SU-DHL-6 (cell line): ENCODE results near the gene TTC32.

Source experiments
- H2AFZ ChIP-seq: fragments of 200-600 bp; sonication (generic); 2 replicates; pipeline ENCODE4 v1.6.1; 2014; ENCODE audit warnings: low read depth, mild to moderate bottlenecking, moderate library complexity, mixed read lengths, antibody characterized with exemption, low read length; ENCODE audit not compliant: severe bottlenecking
- H3F3A ChIP-seq: fragments of 200-600 bp; shearing (Covaris generic); 2 replicates; pipeline ENCODE4 v1.6.0; 2016; ENCODE audit warnings: antibody characterized with exemption, mild to moderate bottlenecking; ENCODE audit not compliant: insufficient read depth
- H3K27ac ChIP-seq: fragments of 200-600 bp; sonication (generic); 2 replicates; pipeline ENCODE4 v1.5.1; 2016; ENCODE audit warnings: low read depth, mild to moderate bottlenecking, low read length, moderate library complexity, mixed read lengths
- H3K27me3 ChIP-seq: fragments of 200-600 bp; sonication (generic), shearing (Covaris generic); 2 replicates; pipeline ENCODE4 v1.6.0; 2014; ENCODE audit warnings: mild to moderate bottlenecking, low read length
- H3K36me3 ChIP-seq: fragments of 200-600 bp; sonication (generic); 2 replicates; pipeline ENCODE4 v1.6.1; 2014; ENCODE audit warnings: mild to moderate bottlenecking, low read length, mixed read lengths
- H3K4me2 ChIP-seq: fragments of 300-600, 200-600 bp; shearing (Covaris generic), sonication (generic); 2 replicates; pipeline ENCODE4 v1.6.0; 2014; ENCODE audit warnings: low read length, low read depth, mild to moderate bottlenecking; ENCODE audit not compliant: poor library complexity, severe bottlenecking
- H3K4me3 ChIP-seq: fragments of 200-600 bp; sonication (generic); 2 replicates; pipeline ENCODE4 v1.5.1; 2014; ENCODE audit warnings: antibody characterized with exemption, low read length, mild to moderate bottlenecking, mixed read lengths; ENCODE audit not compliant: insufficient read depth, poor library complexity, severe bottlenecking
- H3K79me2 ChIP-seq: fragments of 200-600 bp; sonication (generic); 2 replicates; pipeline ENCODE4 v1.6.1; 2014; ENCODE audit warnings: mild to moderate bottlenecking, low read length, moderate library complexity; ENCODE audit not compliant: insufficient read depth
- H3K9ac ChIP-seq: fragments of 200-600 bp; sonication (generic); 2 replicates; pipeline ENCODE4 v1.7.0; 2014; ENCODE audit warnings: mild to moderate bottlenecking, low read length
- H3K9me2 ChIP-seq: fragments of 200-600 bp; sonication (generic); replicated peaks from 2 replicates; pipeline ENCODE4 v1.6.1; 2014; ENCODE audit warnings: low read length; ENCODE audit not compliant: insufficient read depth
- H3K9me3 ChIP-seq: fragments of 200-600 bp; sonication (generic); 2 replicates; pipeline ENCODE4 v1.6.1; 2014; ENCODE audit warnings: low read length, mixed read lengths; ENCODE audit not compliant: insufficient read depth
- H4K20me1 ChIP-seq: fragments of 200-600 bp; sonication (generic); 2 replicates; pipeline ENCODE4 v1.6.1; 2014; ENCODE audit warnings: low read depth, mild to moderate bottlenecking, antibody characterized with exemption, low read length, moderate library complexity, mixed read lengths
- EZH2phosphoT487 ChIP-seq: fragments of 200-600 bp; sonication (generic), shearing (Covaris generic); conservative IDR thresholded peaks from 2 replicates; pipeline ENCODE4 v1.6.1; 2018; ENCODE audit warnings: mild to moderate bottlenecking, antibody characterized with exemption, low read length, moderate library complexity, mixed read lengths
- TF ChIP-seq, protein P1 (sequence below): fragments of 200-600 bp; sonication (generic); IDR thresholded peaks from one replicate; pipeline ENCODE4 v1.5.1; 2017; ENCODE audit warnings: antibody characterized with exemption, mild to moderate bottlenecking, low read length, moderate library complexity; ENCODE audit not compliant: insufficient read depth, poor library complexity, severe bottlenecking

The TTC32 gene

DNA sequence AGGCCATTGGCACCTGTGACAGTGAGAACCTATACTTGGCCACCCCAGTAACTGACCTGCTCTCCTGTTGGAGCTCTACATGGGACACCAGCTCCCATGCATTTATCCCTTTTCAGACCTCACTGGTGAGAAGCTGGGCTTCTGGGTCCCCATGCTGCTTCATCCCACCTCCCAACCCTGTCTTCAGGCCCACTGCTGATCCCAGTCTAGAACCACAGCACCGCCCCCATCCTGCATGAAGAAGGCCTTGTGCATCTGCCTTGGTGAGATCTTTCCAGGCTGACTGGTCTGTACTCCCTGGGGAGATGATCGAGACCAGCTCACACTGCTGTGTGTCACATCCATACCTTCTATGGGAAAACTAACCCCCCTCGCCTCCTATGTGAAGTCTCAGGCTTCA, 22.7 kb downstream of the TTC32 start:
- Histone ChIP-seq H3F3A (no peaks in the 10 kb centered on the region), H3K4me3 (no peak overlapping the region), H3K27me3 (no peaks in the 10 kb centered on the region), H3K36me3 (no peaks in the 10 kb centered on the region), H3K79me2 (no peaks in the 10 kb centered on the region), H2AFZ (no peak overlapping the region), H3K9me3 (no peaks in the 10 kb centered on the region), H3K27ac (no peak overlapping the region), H4K20me1 (no peaks in the 10 kb centered on the region), H3K4me2 (no peak overlapping the region), H3K9me2 (no peaks in the 10 kb centered on the region), H3K9ac (no peak overlapping the region)
- TF ChIP-seq, protein P1, sequence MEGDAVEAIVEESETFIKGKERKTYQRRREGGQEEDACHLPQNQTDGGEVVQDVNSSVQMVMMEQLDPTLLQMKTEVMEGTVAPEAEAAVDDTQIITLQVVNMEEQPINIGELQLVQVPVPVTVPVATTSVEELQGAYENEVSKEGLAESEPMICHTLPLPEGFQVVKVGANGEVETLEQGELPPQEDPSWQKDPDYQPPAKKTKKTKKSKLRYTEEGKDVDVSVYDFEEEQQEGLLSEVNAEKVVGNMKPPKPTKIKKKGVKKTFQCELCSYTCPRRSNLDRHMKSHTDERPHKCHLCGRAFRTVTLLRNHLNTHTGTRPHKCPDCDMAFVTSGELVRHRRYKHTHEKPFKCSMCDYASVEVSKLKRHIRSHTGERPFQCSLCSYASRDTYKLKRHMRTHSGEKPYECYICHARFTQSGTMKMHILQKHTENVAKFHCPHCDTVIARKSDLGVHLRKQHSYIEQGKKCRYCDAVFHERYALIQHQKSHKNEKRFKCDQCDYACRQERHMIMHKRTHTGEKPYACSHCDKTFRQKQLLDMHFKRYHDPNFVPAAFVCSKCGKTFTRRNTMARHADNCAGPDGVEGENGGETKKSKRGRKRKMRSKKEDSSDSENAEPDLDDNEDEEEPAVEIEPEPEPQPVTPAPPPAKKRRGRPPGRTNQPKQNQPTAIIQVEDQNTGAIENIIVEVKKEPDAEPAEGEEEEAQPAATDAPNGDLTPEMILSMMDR: no peak
- TF ChIP-seq EZH2phosphoT487: no peak

DNA sequence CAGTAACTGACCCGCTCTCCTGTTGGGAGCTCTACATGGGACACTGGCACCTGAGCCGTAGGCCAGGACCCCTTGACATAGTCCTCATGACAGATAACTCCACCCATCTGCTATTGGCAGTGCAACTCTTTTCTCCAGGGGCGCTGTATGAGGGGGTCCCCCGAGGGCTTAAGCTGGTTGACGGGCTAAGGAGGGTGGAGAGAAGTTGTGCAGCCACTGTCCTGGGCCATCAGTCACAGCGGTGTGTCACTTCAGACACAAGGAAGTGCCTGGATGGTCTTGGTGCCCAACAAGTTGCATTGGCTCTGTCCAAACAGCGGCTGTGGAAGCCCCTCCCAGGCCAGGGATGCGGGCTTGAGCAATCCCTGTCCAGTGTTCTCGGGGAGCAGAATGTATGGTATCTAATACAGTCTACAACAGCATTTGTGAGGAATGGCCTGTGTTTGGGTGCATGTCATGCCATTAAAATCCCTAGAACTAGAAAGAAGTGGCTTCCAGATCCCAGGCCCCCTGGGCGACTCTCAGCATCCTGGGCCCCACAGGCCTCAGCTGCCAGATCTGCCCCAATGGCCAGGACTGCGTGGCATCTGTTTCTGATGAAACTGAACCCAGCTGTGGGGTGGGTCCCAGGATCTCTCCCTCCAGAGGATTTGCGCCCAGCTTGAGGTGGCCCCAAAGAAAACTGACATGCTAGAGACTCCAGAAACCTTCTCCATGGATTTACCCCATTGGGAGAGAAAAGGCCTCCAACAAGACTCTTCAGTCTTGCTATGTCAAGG, 23.3 kb downstream of the TTC32 start:
- no peak for TF ChIP-seq EZH2phosphoT487
- TF ChIP-seq, protein P1: no peak
- Histone ChIP-seq H3K9me3 (no peaks in the 10 kb centered on the region), H3K27me3 (no peaks in the 10 kb centered on the region), H3K79me2 (no peaks in the 10 kb centered on the region), H3K4me3 (no peak overlapping the region), H3F3A (no peaks in the 10 kb centered on the region), H3K9me2 (no peaks in the 10 kb centered on the region), H3K4me2 (no peak overlapping the region), H3K36me3 (no peaks in the 10 kb centered on the region), H4K20me1 (no peaks in the 10 kb centered on the region), H2AFZ (no peak overlapping the region), H3K27ac (no peak overlapping the region), H3K9ac (no peak overlapping the region)

DNA sequence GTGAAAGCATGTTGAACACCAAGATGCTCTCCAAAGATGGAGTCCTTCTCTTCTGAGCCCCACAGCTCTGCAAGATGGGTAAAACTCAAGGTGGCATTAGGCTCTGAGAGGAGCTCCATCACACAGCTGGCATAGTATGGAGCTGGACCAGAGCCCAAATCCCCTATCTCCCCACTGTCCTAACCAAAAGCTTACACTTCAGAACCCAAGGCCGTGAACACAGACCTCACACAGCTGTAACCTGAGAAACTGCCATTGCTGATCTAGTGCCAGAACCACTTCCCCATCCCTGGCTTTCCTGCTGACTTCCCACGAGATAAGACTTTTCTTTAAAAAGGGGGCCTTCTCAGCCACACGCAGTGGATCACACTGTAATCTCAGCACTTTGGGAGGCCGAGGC, 25.0 kb downstream of the TTC32 start:
- H3K79me2 ChIP-seq: no peaks in the 10 kb centered on the region
- no peaks in the 10 kb centered on the region for H3F3A ChIP-seq
- H3K9me2 ChIP-seq: no peaks in the 10 kb centered on the region
- H3K4me3 ChIP-seq: no peak overlapping the region
- H3K9me3 ChIP-seq: no peaks in the 10 kb centered on the region
- no peaks in the 10 kb centered on the region for H3K27me3 ChIP-seq
- no peak for TF ChIP-seq EZH2phosphoT487
- TF ChIP-seq, protein P1: no peak
- no peak overlapping the region for H2AFZ ChIP-seq
- H4K20me1 ChIP-seq: no peaks in the 10 kb centered on the region
- no peak overlapping the region for H3K27ac ChIP-seq
- no peaks in the 10 kb centered on the region for H3K36me3 ChIP-seq
- no peak overlapping the region for H3K4me2 ChIP-seq
- H3K9ac ChIP-seq: no peak overlapping the region
